Heart left ventricle (tissue), 13 donors: ENCODE measurements around the gene USP25.

ENCODE experiments used
- CTCF ChIP-seq, 12 donors: fragments of 200-600 bp; sonication (generic) in 4 of 12; IDR thresholded peaks; one replicate each; pipeline versions ENCODE4 v1.5.0 to v1.8.0; 2018 to 2022; ENCODE audit warnings: antibody characterized with exemption in 12 of 12, mild to moderate bottlenecking in 5 of 12
- POLR2A ChIP-seq, 2 donors: fragments of 450-650 bp; IDR thresholded peaks; one replicate each; pipeline ENCODE4 v1.6.1; 2017; ENCODE audit warnings: antibody characterized with exemption in 2 of 2, mild to moderate bottlenecking in 2 of 2, moderate library complexity in 2 of 2
- donor health status: ischemic (EF 13 %, LVEDD 7.1; RV severe dilation, severe dysfunction).
- donor health status: DM: no; HTN: yes; CAD: no.
- donor health status: DM: no; HTN: no; CAD: no.
- donor health status: ischemic (EF 25% LVEDD 6.9; RV normal size, moderate dysfunction).
- donor health status: ischemic (EF 25% LVEDD 5.7; RV mildly dilated, moderate dysfunction).
- donor health status: ischemic (EF 35%, LVEDD 5.7; RV mildly dilated, moderate dysfunction).
- donor health status: nonischemic (EF 11% LVEDD 7.7; RV severe dilation, severe dysfunction).
- donor health status: DM: yes; HTN: yes; CAD: no.
- donor health status: PGD.
- donor health status: ischemic (EF 29% LVEDD 5.4; RV normal size, mild dysfunction).
- donor health status: nonischemic (EF 23%, LVEDD 6.1; RV moderate dilation, normal function).

DNA sequence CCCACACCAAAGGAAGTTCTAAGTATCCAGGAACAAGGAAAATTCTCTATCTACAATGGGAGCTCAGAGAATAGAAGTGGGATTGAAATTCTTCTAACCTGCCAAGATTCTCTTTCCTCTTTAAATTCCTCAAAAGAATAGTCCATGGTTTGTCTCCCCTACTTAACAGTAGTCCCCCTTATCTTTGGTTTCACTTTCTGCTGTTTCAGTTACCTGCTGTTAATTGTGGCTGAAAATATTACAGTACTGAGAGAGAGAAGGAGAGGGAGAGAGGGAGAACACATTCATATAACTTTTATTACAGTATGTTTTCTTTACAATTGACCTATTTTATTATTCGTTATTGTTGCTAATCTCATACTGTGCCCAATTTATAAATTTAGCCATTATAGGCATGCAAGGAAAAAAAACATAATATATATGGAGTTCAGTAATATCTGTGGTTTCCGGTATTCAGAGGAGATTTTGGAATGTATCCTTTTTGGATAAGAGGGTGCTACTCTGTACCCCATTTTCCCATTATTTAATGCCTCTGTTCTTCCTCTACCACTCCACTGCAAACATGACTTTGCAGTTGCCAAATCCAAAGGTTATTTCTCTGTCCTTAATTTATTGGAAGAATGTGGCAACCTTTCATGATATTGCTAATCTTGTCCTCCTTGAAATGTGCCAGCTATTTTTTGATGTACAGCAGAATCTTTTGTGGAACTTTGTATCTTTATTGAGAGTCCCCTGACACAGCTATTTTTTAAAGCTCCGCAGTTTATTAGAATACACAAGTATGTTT, 68.0 kb downstream of the USP25 start:
- TF ChIP-seq CTCF (IDR thresholded peaks at IDR 0.05) (no peak), POLR2A (IDR thresholded peaks at IDR 0.05) (no peak)
